IPS DF 6.9 (cell line): ENCODE results near the gene GALNT2.
A peak's percentile ranks its signal among the peaks of the same experiment; 100 is the strongest.

Experiments used
- DNase-seq: peaks from one replicate; pipeline ENCODE4 v3.0.0-alpha.2; 2013; ENCODE audit warnings: low read depth, low spot score
- H3K27ac ChIP-seq: one replicate; pipeline ENCODE4 v1.5.1; 2013; ENCODE audit warnings: low read length, control low read depth
- H3K27me3 ChIP-seq: 2 replicates; pipeline ENCODE4 v1.6.1; 2013; ENCODE audit warnings: mild to moderate bottlenecking, low read length; ENCODE audit not compliant: control insufficient read depth, insufficient read depth
- H3K36me3 ChIP-seq: 2 replicates; pipeline ENCODE4 v1.6.1; 2013; ENCODE audit warnings: low read length; ENCODE audit not compliant: control insufficient read depth, insufficient read depth
- H3K4me1 ChIP-seq: 2 replicates; pipeline ENCODE4 v1.6.1; 2013; ENCODE audit warnings: low read length; ENCODE audit not compliant: control insufficient read depth, insufficient read depth
- H3K4me3 ChIP-seq: 2 replicates; pipeline ENCODE4 v1.5.1; 2013; ENCODE audit warnings: mild to moderate bottlenecking, low read length
- H3K9me3 ChIP-seq: 2 replicates; pipeline ENCODE4 v1.6.1; 2013; ENCODE audit warnings: low read length, inconsistent platforms; ENCODE audit not compliant: control insufficient read depth, insufficient read depth
- WGBS: extraction: QIAGEN DNeasy Blood & Tissue Kit; methylation state at CpG from one replicate; pipeline ENCODE4 v1.1.7; 2013; ENCODE audit warnings: mixed read lengths, missing lambda C conversion rate; ENCODE audit not compliant: insufficient read length, insufficient coverage; 5-methylcytosine and 5-hydroxymethylcytosine counted together

Gene GALNT2

GRCh38 chr1:230160957-230161771 is 94.1 kb downstream of the GALNT2 start:
- no peak overlapping the region for H3K27ac ChIP-seq
- no CpG with 5 or more reads among the region's 8 CpGs for WGBS
- H3K27me3 ChIP-seq: no peaks in the 10 kb centered on the region
- no peaks in the 10 kb centered on the region for H3K9me3 ChIP-seq
- no peaks in the 10 kb centered on the region for H3K36me3 ChIP-seq
- peaks cover 2% of the 10 kb centered on the region for H3K4me1 ChIP-seq
- H3K4me3 ChIP-seq: no peak overlapping the region
- DNase-seq: no peak

- Histone ChIP-seq H3K36me3 (no peaks in the 10 kb centered on the region), H3K4me3 (no peak overlapping the region), H3K27me3 (no peaks in the 10 kb centered on the region), H3K27ac (no peak overlapping the region), H3K9me3 (no peaks in the 10 kb centered on the region), H3K4me1 (no peaks in the 10 kb centered on the region; the same call in 1 of the 2 replicates)
- no peak for DNase-seq
- WGBS: no CpG with 5 or more reads among the region's 6 CpGs
Observed at GRCh38 chr1:230163205-230163604, 96.2 kb downstream of the GALNT2 start.

- WGBS: no CpG with 5 or more reads among the region's 3 CpGs
- no peak overlapping the region for H3K4me3 ChIP-seq
- DNase-seq: no peak
- H3K4me1 ChIP-seq: no peaks in the 10 kb centered on the region; the same call in 1 of the 2 replicates
- no peaks in the 10 kb centered on the region for H3K36me3 ChIP-seq
- H3K9me3 ChIP-seq: no peaks in the 10 kb centered on the region
- no peaks in the 10 kb centered on the region for H3K27me3 ChIP-seq
- H3K27ac ChIP-seq: no peak overlapping the region
Observed at GRCh38 chr1:230163719-230164118, 96.7 kb downstream of the GALNT2 start.

- WGBS: no CpG with 5 or more reads among the region's 4 CpGs
- Histone ChIP-seq H3K9me3 (no peaks in the 10 kb centered on the region), H3K27ac (no peak overlapping the region), H3K27me3 (no peaks in the 10 kb centered on the region), H3K4me1 (no peaks in the 10 kb centered on the region; the same call in 1 of the 2 replicates), H3K36me3 (no peaks in the 10 kb centered on the region), H3K4me3 (no peak overlapping the region)
- no peak for DNase-seq
Observed at GRCh38 chr1:230165536-230165935, 98.5 kb downstream of the GALNT2 start.

GRCh38 chr1:230166366-230167132 is 99.5 kb downstream of the GALNT2 start:
- Histone ChIP-seq H3K4me1 (0 out of 2 replicates have a peak, but pooled peaks cover 1% of the 10 kb centered on the region), H3K27me3 (no peaks in the 10 kb centered on the region), H3K4me3 (no peak overlapping the region), H3K27ac (no peak overlapping the region), H3K36me3 (no peaks in the 10 kb centered on the region), H3K9me3 (no peaks in the 10 kb centered on the region)
- DNase-seq: no peak
- WGBS: no CpG with 5 or more reads among the region's 6 CpGs

GRCh38 chr1:230167419-230167852 is 100.4 kb downstream of the GALNT2 start:
- WGBS: no CpG with 5 or more reads among the region's 12 CpGs
- H3K4me3 ChIP-seq: no peak overlapping the region
- H3K9me3 ChIP-seq: no peaks in the 10 kb centered on the region
- peak; percentile 33 for DNase-seq
- no peaks in the 10 kb centered on the region for H3K36me3 ChIP-seq
- 0 out of 2 replicates have a peak, but pooled peaks cover 1% of the 10 kb centered on the region for H3K4me1 ChIP-seq
- H3K27me3 ChIP-seq: no peaks in the 10 kb centered on the region
- no peak overlapping the region for H3K27ac ChIP-seq

- Histone ChIP-seq H3K27me3 (no peaks in the 10 kb centered on the region), H3K4me1 (0 out of 2 replicates have a peak, but pooled peaks cover 1% of the 10 kb centered on the region), H3K36me3 (no peaks in the 10 kb centered on the region), H3K4me3 (no peak overlapping the region), H3K9me3 (no peaks in the 10 kb centered on the region), H3K27ac (no peak overlapping the region)
- no CpG with 5 or more reads among the region's 8 CpGs for WGBS
- DNase-seq: no peak
Observed at GRCh38 chr1:230169454-230170152, 102.6 kb downstream of the GALNT2 start.

- H3K4me1 ChIP-seq: 0 out of 2 replicates have a peak, but pooled peaks cover 1% of the 10 kb centered on the region
- no peaks in the 10 kb centered on the region for H3K27me3 ChIP-seq
- H3K9me3 ChIP-seq: no peaks in the 10 kb centered on the region
- no CpG with 5 or more reads among the region's 1 CpG for WGBS
- H3K4me3 ChIP-seq: no peak overlapping the region
- DNase-seq: no peak
- H3K36me3 ChIP-seq: no peaks in the 10 kb centered on the region
- H3K27ac ChIP-seq: no peak overlapping the region
Observed at GRCh38 chr1:230170153-230170547, 103.1 kb downstream of the GALNT2 start.

GRCh38 chr1:230170622-230171021 is 103.6 kb downstream of the GALNT2 start:
- H3K9me3 ChIP-seq: no peaks in the 10 kb centered on the region
- no peaks in the 10 kb centered on the region for H3K27me3 ChIP-seq
- no peak overlapping the region for H3K27ac ChIP-seq
- no peak overlapping the region for H3K4me3 ChIP-seq
- no peak for DNase-seq
- no peaks in the 10 kb centered on the region for H3K36me3 ChIP-seq
- H3K4me1 ChIP-seq: 0 out of 2 replicates have a peak, but pooled peaks cover 1% of the 10 kb centered on the region
- WGBS: no CpG with 5 or more reads among the region's 2 CpGs

GRCh38 chr1:230171356-230172015 is 104.4 kb downstream of the GALNT2 start:
- no peaks in the 10 kb centered on the region for H3K36me3 ChIP-seq
- DNase-seq: no peak
- no peaks in the 10 kb centered on the region for H3K27me3 ChIP-seq
- WGBS: no CpG with 5 or more reads among the region's 5 CpGs
- H3K4me1 ChIP-seq: peaks cover 3% of the 10 kb centered on the region; the same call in 1 of the 2 replicates
- H3K27ac ChIP-seq: no peak overlapping the region
- no peak overlapping the region for H3K4me3 ChIP-seq
- no peaks in the 10 kb centered on the region for H3K9me3 ChIP-seq
